Testis (tissue), 3 donors: Measurements from ENCODE around the gene SMIM24. TPM values are rescaled to one million over a fixed set of nuclear protein-coding genes. Genes with fewer than 3 reads are reported as not detected.

Experiments
- DNase-seq: peaks from one replicate; pipeline ENCODE4 v3.0.0-alpha.2; 2019
- H3K27ac ChIP-seq, 2 donors: fragments of 200-600 bp; sonication (generic); one replicate each; pipeline ENCODE4 v1.5.1; 2019
- H3K27me3 ChIP-seq: fragments of 200-600 bp; sonication (generic); one replicate; pipeline ENCODE4 v1.5.1; 2019
- H3K36me3 ChIP-seq: fragments of 200-600 bp; sonication (generic); one replicate; pipeline ENCODE4 v1.5.1; 2017; ENCODE audit warnings: low read depth; ENCODE audit errors: missing control alignments
- H3K4me1 ChIP-seq: fragments of 200-600 bp; sonication (generic); one replicate; pipeline ENCODE4 v1.5.1; 2019
- H3K4me3 ChIP-seq, 2 donors: fragments of 200-600 bp; sonication (generic); one replicate each; pipeline ENCODE4 v1.5.1; 2017 to 2019
- H3K9me3 ChIP-seq: fragments of 200-600 bp; sonication (generic); one replicate; pipeline ENCODE4 v1.5.1; 2017
- POLR2A ChIP-seq: fragments of 450-650 bp; IDR thresholded peaks from one replicate; pipeline ENCODE4 v1.6.1; 2017; ENCODE audit warnings: antibody characterized with exemption, mild to moderate bottlenecking, moderate library complexity
- WGBS, 2 donors: methylation state at CpG; one replicate each; pipeline ENCODE4 v1.1.5; 2018; 5-methylcytosine and 5-hydroxymethylcytosine counted together
- intact Hi-C: fragments of 100-400 bp; cut with DNase I; formaldehyde crosslinking; loops from one replicate; pipeline ENCODE4 v1.15.1; 2023; ENCODE audit warnings: low total_unique reads
- polyA plus RNA-seq: library from polyadenylated mRNA; stranded (reverse); fragments of 350-450 nt; fragmentation: Illumina TruSeq; extraction: RNeasy Lipid Tissue Mini Kit (QIAGEN cat#74804); gene quantifications from one replicate; pipeline ENCODE4 v1.2.3, GENCODE V29; 2014; ENCODE audit warnings: low read depth, low replicate concordance; ENCODE audit not compliant: insufficient read depth
- total RNA-seq, 2 donors: library from RNA; depleted of rRNA; stranded (reverse); fragments of >200 nt; gene quantifications; one replicate each; pipeline ENCODE4 v1.2.3, GENCODE V29; 2016
- TF ChIP-seq, protein P1 (sequence below), 3 experiments: fragments of 450-650 bp in 2 of 3; fragments of 200-600 bp in 1 of 3; sonication (generic) in 1 of 3; IDR thresholded peaks; one replicate each; pipeline ENCODE4 v1.5.1; 2016 to 2019; ENCODE audit warnings: antibody characterized with exemption in 3 of 3, mild to moderate bottlenecking in 2 of 3, moderate library complexity in 1 of 3

SMIM24 gene
- total and polyA plus RNA-seq, 3 donors from 2014 or later: 1.3 to 10.1 (median 3.1) TPM

DNA sequence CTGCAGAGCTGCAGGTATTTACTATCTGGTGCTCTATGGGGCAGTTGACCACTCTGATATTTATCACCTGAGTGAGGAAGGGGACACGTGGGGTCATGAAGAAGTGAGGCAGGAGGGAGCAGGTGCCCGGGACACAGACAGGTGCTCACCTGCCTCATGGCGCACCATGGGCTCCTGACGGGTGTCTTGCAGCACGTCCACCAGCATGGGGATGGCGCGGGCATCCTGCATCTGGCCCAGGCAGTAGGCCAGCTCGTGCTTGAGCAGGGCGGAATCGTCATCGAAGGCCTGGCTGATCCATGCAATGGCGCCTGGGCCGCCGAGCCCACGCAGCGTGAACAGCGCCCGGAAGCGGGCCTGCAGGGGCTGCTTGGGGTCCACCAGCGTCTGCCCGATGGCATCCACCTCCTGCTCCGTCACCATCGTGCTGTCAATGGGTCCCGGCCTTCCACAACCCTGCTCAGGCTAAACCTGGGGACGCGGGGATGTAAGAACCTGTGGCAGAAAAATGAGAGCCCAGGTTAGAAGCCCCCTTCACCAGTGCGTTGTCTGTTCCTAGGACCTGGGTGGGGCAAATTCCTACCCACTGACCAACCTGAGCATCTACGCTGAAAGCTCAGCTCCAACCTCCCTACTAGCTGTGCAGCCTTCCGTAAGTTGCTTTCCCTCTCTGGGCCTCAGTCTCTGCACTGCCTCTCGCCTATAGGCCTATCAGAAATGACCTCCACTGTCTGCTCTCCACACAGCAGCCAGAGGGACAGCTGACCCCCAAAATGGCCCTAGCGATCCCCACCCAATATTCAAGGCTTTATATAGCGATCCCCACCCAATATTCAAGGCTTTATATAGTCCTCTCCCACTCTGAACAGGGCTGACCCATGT is 16.3 kb upstream of the SMIM24 start:
- intact Hi-C loops: no loop called here
- WGBS, 2 donors: 94 to 95% methylated on average over 11 to 32 of the region's 32 CpGs
- Histone ChIP-seq H3K36me3 (no peaks in the 10 kb centered on the region), H3K4me1 (peaks cover 10% of the 10 kb centered on the region), H3K27ac (no peak overlapping the region), H3K4me3 (no peak overlapping the region), H3K27me3 (no peaks in the 10 kb centered on the region), H3K9me3 (no peaks in the 10 kb centered on the region)
- DNase-seq: no peak
- TF ChIP-seq, protein P1, sequence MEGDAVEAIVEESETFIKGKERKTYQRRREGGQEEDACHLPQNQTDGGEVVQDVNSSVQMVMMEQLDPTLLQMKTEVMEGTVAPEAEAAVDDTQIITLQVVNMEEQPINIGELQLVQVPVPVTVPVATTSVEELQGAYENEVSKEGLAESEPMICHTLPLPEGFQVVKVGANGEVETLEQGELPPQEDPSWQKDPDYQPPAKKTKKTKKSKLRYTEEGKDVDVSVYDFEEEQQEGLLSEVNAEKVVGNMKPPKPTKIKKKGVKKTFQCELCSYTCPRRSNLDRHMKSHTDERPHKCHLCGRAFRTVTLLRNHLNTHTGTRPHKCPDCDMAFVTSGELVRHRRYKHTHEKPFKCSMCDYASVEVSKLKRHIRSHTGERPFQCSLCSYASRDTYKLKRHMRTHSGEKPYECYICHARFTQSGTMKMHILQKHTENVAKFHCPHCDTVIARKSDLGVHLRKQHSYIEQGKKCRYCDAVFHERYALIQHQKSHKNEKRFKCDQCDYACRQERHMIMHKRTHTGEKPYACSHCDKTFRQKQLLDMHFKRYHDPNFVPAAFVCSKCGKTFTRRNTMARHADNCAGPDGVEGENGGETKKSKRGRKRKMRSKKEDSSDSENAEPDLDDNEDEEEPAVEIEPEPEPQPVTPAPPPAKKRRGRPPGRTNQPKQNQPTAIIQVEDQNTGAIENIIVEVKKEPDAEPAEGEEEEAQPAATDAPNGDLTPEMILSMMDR (IDR thresholded peaks at IDR 0.05): no peak
- no peak for TF ChIP-seq POLR2A

GRCh38 chr19:3494559-3494958 is 14.2 kb upstream of the SMIM24 start:
- Histone ChIP-seq H3K36me3 (no peaks in the 10 kb centered on the region), H3K9me3 (no peaks in the 10 kb centered on the region), H3K4me1 (peaks cover 6% of the 10 kb centered on the region), H3K27me3 (no peaks in the 10 kb centered on the region), H3K4me3 (peak overlapping the region in 1 of 2 donors; percentile 10), H3K27ac (no peak overlapping the region)
- intact Hi-C loops: no loop called here
- TF ChIP-seq POLR2A: no peak
- TF ChIP-seq, protein P1 (IDR thresholded peaks at IDR 0.05): no peak
- DNase-seq: no peak
- WGBS, 2 donors: 61 to 75% methylated on average over 18 of the region's 18 CpGs

- Histone ChIP-seq H3K36me3 (no peaks in the 10 kb centered on the region), H3K27ac (no peak overlapping the region)
- WGBS, 2 donors: 54 to 65% methylated on average over 4 to 15 of the region's 15 CpGs
Observed at GRCh38 chr19:3494051-3494450, 13.7 kb upstream of the SMIM24 start.

GRCh38 chr19:3493651-3494050 is 13.3 kb upstream of the SMIM24 start:
- TF ChIP-seq, protein P1 (IDR thresholded peaks at IDR 0.05): no peak
- TF ChIP-seq POLR2A: no peak
- 44 to 79% methylated on average over 10 to 14 of the region's 14 CpGs for WGBS, 2 donors
- Histone ChIP-seq H3K27ac (no peak overlapping the region), H3K36me3 (no peaks in the 10 kb centered on the region), H3K4me3 (peak overlapping the region in 1 of 2 donors; percentile 10), H3K4me1 (no peaks in the 10 kb centered on the region), H3K27me3 (no peaks in the 10 kb centered on the region), H3K9me3 (no peaks in the 10 kb centered on the region)
- DNase-seq: no peak
- intact Hi-C loops: no loop called here

More at GRCh38 chr19:3494051-3494450, 13.7 kb upstream of the SMIM24 start:
- DNase-seq: peak; percentile 81
- Histone ChIP-seq H3K4me1 (peaks cover 1% of the 10 kb centered on the region), H3K9me3 (no peaks in the 10 kb centered on the region), H3K27me3 (no peaks in the 10 kb centered on the region), H3K4me3 (peak overlapping the region in 1 of 2 donors; percentile 10)
- intact Hi-C loops: no loop called here
- TF ChIP-seq, protein P1 (IDR thresholded peaks at IDR 0.05): no peak
- no peak for TF ChIP-seq POLR2A
